Thoracic aorta (tissue), 2 donors: Measurements from ENCODE around the gene MORN1. TPM values are rescaled to one million over a fixed set of nuclear protein-coding genes. Genes with fewer than 3 reads are reported as not detected.

Source experiments
- ATAC-seq: fragments of 150-250 bp; one replicate; pipeline ENCODE4 v1.8.0; 2017; ENCODE audit warnings: low read depth; ENCODE audit not compliant: insufficient number of reproducible peaks, low FRiP score
- DNase-seq: peaks from one replicate; pipeline ENCODE4 v3.0.0-alpha.2; 2020; ENCODE audit warnings: low spot score
- H3K27ac ChIP-seq, 2 donors: fragments of 200-600 bp; sonication (generic); 1 replicate in 1 of 2; 2 replicates in 1 of 2; pipeline ENCODE4 v1.5.1; 2016; ENCODE audit warnings: mild to moderate bottlenecking in 2 of 2, moderate library complexity in 2 of 2
- H3K27me3 ChIP-seq: fragments of 200-600 bp; sonication (generic); replicated peaks from 2 replicates; pipeline ENCODE4 v1.6.0; 2016; ENCODE audit warnings: mild to moderate bottlenecking; ENCODE audit not compliant: insufficient read depth
- H3K36me3 ChIP-seq: fragments of 200-600 bp; sonication (generic); one replicate; pipeline ENCODE4 v1.5.1; 2016
- H3K4me1 ChIP-seq, 2 donors: fragments of 200-600 bp; sonication (generic); 1 replicate in 1 of 2; 2 replicates in 1 of 2; pipeline versions ENCODE4 v1.5.1 to v1.6.0; 2016; ENCODE audit warnings: low read depth in 2 of 2, mild to moderate bottlenecking in 1 of 2; ENCODE audit not compliant: control insufficient read depth in 1 of 2
- H3K4me3 ChIP-seq: fragments of 200-600 bp; sonication (generic); 2 replicates; pipeline ENCODE4 v1.5.1; 2016; ENCODE audit warnings: mild to moderate bottlenecking
- H3K9me3 ChIP-seq: fragments of 200-600 bp; sonication (generic); 2 replicates; pipeline ENCODE4 v1.5.1; 2016
- CTCF ChIP-seq: fragments of 200-600 bp; sonication (generic); IDR thresholded peaks from one replicate; pipeline ENCODE4 v1.5.1; 2019; ENCODE audit warnings: antibody characterized with exemption
- total RNA-seq, 2 donors: library from RNA; depleted of rRNA; stranded (reverse); fragments of >200 nt; gene quantifications; one replicate each; pipeline versions ENCODE4 v1.1.0 to v1.2.3, GENCODE V29; 2016

The MORN1 gene
- total RNA-seq, 2 donors from 2014 or later = 7.1 to 13.8 TPM

DNA sequence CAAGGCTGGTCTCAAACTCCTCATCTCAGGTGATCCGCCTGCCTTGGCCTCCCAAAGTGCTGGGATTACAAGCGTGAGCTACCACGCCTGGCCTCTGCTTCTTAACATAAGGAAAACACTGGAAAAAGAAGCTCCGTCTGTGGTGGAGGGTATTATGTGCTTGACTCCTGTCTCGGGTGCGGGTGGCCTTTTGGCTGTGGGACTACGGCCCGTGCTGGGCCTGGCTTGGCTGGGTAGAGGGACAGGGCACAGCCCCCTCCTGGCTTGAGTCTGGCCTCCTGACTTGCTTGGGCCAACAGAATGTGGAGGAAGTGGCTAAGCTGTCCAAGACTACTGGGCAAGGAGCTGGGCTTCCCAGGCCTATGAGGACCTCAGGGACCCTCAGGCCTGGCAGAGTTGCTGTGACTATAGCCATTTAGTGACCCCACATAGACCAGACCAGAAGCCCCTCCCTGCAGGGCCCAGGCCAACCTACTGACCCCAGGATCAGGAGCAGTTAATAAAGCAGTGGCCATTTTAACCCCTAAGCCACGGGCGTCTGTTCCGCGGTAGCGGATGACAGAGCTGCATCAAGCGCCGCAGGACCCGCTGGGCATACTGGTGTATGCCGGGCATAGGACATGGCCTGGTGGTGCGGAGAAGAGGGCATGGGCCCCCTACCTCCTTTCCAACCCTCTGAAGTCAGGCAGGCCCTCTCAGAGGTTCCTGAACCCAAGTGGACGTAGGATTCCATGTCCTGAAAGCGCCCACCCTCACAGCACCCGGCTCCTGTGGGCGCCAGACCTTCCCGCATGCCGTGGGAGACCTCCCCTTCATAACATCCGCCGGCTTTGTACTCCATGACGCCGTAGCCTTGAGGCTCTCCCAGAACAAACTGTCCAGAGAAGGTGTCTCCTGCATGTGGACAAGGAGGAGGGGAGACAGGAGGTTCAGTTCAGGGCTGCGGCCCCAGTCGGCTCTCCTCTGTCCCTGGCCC, 4.4 kb downstream of the MORN1 start:
- no peak for TF ChIP-seq CTCF
- H3K9me3 ChIP-seq = no peaks in the 10 kb centered on the region
- H3K27me3 ChIP-seq = no peaks in the 10 kb centered on the region
- no peak overlapping the region for H3K27ac ChIP-seq
- no peaks in the 10 kb centered on the region for H3K36me3 ChIP-seq
- ATAC-seq = no peak
- H3K4me1 ChIP-seq = peaks cover 0 to 12% of the 10 kb centered on the region in 2 donors
- H3K4me3 ChIP-seq = no peak overlapping the region
- no peak for DNase-seq

DNA sequence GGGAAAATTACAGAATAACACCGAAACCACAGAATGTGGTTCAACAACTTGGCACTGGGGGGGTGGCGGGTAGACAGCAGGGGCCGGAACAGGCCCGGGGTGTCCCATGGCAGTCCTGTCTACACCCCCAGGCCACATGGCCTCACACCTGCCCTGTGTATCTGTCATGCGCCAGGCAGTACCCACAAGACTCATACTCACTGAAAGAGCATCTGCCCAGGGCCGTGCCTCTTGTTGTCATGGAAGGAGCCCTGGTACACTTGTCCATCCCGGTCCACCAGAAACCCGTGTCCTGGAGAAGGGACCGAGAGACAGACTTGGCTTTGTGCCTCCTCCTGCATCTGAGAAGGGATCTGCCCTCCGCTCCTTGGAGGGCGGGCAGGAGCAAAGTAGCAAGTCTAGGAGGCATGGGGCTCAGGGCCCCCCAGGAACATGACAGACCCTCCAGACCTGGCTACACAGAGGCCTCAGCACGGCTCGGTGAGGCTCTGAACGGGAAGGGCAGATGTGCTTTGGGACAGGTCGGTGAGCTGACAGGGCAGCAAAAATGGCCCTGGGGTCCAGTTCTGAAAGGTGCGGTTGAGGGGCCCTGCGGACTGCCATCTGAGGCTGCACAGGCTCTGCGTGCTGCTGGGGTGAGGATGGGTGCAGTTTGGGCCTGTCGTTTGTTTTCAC, 5.6 kb downstream of the MORN1 start:
- no peaks in the 10 kb centered on the region for H3K9me3 ChIP-seq
- ATAC-seq (no peak), DNase-seq (no peak)
- TF ChIP-seq CTCF = no peak
- H3K27ac ChIP-seq = no peak overlapping the region
- H3K4me1 ChIP-seq = peaks cover 3 to 17% of the 10 kb centered on the region in 2 donors
- H3K27me3 ChIP-seq = no peaks in the 10 kb centered on the region
- H3K4me3 ChIP-seq = no peak overlapping the region
- H3K36me3 ChIP-seq = no peaks in the 10 kb centered on the region

GRCh38 chr1:2384941-2385481, 6.3 kb downstream of the MORN1 start:
- Histone ChIP-seq H3K27me3 (no peaks in the 10 kb centered on the region), H3K9me3 (no peaks in the 10 kb centered on the region), H3K4me1 (peaks cover 3 to 12% of the 10 kb centered on the region in 2 donors), H3K4me3 (no peak overlapping the region), H3K36me3 (no peaks in the 10 kb centered on the region), H3K27ac (no peak overlapping the region)
- ATAC-seq = no peak
- DNase-seq = no peak
- TF ChIP-seq CTCF = no peak

DNA sequence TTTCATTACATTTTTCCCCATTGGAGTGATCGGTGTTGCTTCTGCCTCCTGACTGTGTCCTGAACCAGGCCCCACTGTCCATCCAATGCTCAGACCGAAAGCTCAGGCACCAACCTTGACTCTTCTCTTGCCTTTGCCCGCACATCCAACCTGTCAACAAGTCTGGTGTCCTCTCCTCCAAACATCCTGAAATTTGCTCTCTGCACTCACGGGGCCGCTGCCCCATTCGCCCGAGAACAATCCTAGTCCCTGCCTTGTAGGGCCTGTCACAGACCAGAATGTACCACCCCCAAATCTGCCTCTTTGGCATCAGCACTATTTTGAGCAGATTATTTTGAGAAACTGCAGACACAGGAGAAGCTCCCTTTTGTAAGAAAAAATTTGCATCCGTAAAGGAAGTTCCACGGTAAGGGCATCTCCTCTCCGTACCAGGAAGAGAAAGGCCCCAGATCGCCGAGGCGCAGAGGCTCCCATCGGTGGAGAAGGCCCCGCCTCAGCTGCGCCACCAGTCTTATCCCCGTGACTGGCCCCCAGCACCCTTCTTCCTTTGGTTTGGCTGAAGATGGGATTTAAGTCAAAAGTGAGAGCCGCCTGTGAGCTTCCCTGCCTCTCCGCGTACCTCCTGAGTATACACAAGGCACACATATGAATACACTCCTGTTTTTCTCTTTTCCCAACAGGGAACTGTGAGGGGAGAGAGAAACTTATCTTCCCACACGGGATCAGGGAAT, 7.1 kb downstream of the MORN1 start:
- Histone ChIP-seq H3K27me3 (no peaks in the 10 kb centered on the region), H3K36me3 (no peaks in the 10 kb centered on the region), H3K4me3 (no peak overlapping the region), H3K9me3 (no peaks in the 10 kb centered on the region), H3K27ac (no peak overlapping the region), H3K4me1 (peaks cover 3 to 12% of the 10 kb centered on the region in 2 donors)
- no peak for TF ChIP-seq CTCF
- ATAC-seq = no peak
- no peak for DNase-seq
